PFSK-1 (cell line): ENCODE measurements around the gene CENPU.

ENCODE experiments used
- POLR2AphosphoS5 ChIP-seq: IDR thresholded peaks from 2 replicates; pipeline ENCODE4 v1.6.1; 2012; ENCODE audit warnings: low read depth, mild to moderate bottlenecking, control low read depth, low read length, moderate library complexity
- REST ChIP-seq, 2 experiments: IDR thresholded peaks; 2 replicates each; pipeline versions ENCODE4 v1.6.1 to v1.8.0; 2011 to 2012; ENCODE audit warnings: low read depth in 2 of 2, low read length in 2 of 2, control low read depth in 1 of 2, inconsistent platforms in 1 of 2, mild to moderate bottlenecking in 1 of 2, moderate library complexity in 1 of 2; ENCODE audit not compliant: insufficient read depth in 1 of 2
- SIN3A ChIP-seq: IDR thresholded peaks from 2 replicates; pipeline ENCODE4 v1.6.1; 2012; ENCODE audit warnings: mild to moderate bottlenecking, low read length, moderate library complexity, borderline replicate concordance; ENCODE audit not compliant: insufficient read depth
- TAF1 ChIP-seq: IDR thresholded peaks from 2 replicates; pipeline ENCODE4 v1.6.1; 2012; ENCODE audit warnings: low read length, control low read depth, borderline replicate concordance; ENCODE audit not compliant: insufficient read depth

DNA sequence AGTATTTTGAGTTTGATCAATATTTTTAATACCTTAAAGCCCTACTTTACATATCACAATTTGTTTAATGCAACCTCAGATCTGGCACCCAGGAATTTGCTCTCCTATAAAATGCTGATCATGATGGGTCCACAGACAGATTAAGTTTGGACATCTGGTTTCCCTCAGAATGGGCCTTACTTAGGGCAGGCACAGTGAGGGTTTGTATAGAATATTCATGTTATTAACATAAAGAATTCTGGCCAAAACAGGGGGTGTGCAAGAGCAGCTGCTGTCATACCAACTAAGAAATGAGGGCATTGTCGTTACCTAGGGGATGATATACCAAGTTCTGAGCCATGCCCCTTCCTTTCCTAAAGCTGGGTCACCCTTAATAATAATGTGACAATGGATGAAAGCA, 37.5 kb upstream of the CENPU start:
- no peak for TF ChIP-seq TAF1
- no peak for TF ChIP-seq REST (IDR thresholded peaks at IDR 0.05; ENCODE audit: insufficient read depth in 1 of 2, low read depth in 2 of 2, low read length in 2 of 2)
- no peak for TF ChIP-seq POLR2AphosphoS5
- no peak for TF ChIP-seq SIN3A
